Measurements from ENCODE around the gene TTC27. TPM values are rescaled to one million over a fixed set of nuclear protein-coding genes. Genes with fewer than 3 reads are reported as not detected.

Gene TTC27
- total RNA-seq, 4 donors from 2014 or later: 11.0 to 16.4 (median 11.3) TPM

GRCh38 chr2:32680942-32681341, 53.1 kb downstream of the TTC27 start:
- no peak overlapping the region for H3K4me3 ChIP-seq (ENCODE audit: low read depth, poor library complexity, severe bottlenecking)
- WGBS, 2 donors: 62 to 70% methylated on average over 4 of the region's 4 CpGs
- intact Hi-C loops (cut with DNase I; ENCODE audit: low total_unique reads): no loop called here
- no peak for DNase-seq (ENCODE audit: low spot score in 2 of 2)
- TF ChIP-seq POLR2A (IDR thresholded peaks at IDR 0.05) (no peak), CTCF (IDR thresholded peaks at IDR 0.05) (no peak)

GRCh38 chr2:32683520-32684086, 55.8 kb downstream of the TTC27 start:
- no peak for DNase-seq (ENCODE audit: low spot score in 2 of 2)
- H3K4me3 ChIP-seq (ENCODE audit: low read depth, poor library complexity, severe bottlenecking): no peak overlapping the region
- WGBS, 2 donors: 95% methylated on average over 5 of the region's 5 CpGs
- TF ChIP-seq CTCF (IDR thresholded peaks at IDR 0.05) (no peak), POLR2A (IDR thresholded peaks at IDR 0.05) (no peak)
- intact Hi-C loops (cut with DNase I; ENCODE audit: low total_unique reads): no loop called here

GRCh38 chr2:32688541-32688940, 60.7 kb downstream of the TTC27 start:
- H3K4me3 ChIP-seq (ENCODE audit: low read depth, poor library complexity, severe bottlenecking): no peak overlapping the region
- DNase-seq (ENCODE audit: low spot score in 2 of 2): no peak
- TF ChIP-seq POLR2A (IDR thresholded peaks at IDR 0.05) (no peak), CTCF (IDR thresholded peaks at IDR 0.05) (no peak)
- intact Hi-C loops (cut with DNase I; ENCODE audit: low total_unique reads): no loop called here

GRCh38 chr2:32691678-32692077, 63.8 kb downstream of the TTC27 start:
- no peak for DNase-seq (ENCODE audit: low spot score in 2 of 2)
- no peak overlapping the region for H3K4me3 ChIP-seq (ENCODE audit: low read depth, poor library complexity, severe bottlenecking)
- intact Hi-C loops (cut with DNase I; ENCODE audit: low total_unique reads): no loop called here
- TF ChIP-seq POLR2A (IDR thresholded peaks at IDR 0.05): no peak
- no peak for TF ChIP-seq CTCF (IDR thresholded peaks at IDR 0.05)

GRCh38 chr2:32696439-32696838, 68.6 kb downstream of the TTC27 start:
- H3K4me3 ChIP-seq (ENCODE audit: low read depth, poor library complexity, severe bottlenecking): no peak overlapping the region
- TF ChIP-seq POLR2A (IDR thresholded peaks at IDR 0.05) (no peak), CTCF (IDR thresholded peaks at IDR 0.05) (no peak)
- DNase-seq (ENCODE audit: low spot score in 2 of 2): no peak
- intact Hi-C loops (cut with DNase I; ENCODE audit: low total_unique reads): no loop called here
- 82 to 85% methylated on average over 4 of the region's 4 CpGs for WGBS, 2 donors

GRCh38 chr2:32697156-32697555, 69.3 kb downstream of the TTC27 start:
- intact Hi-C loops (cut with DNase I; ENCODE audit: low total_unique reads): no loop called here
- no peak for TF ChIP-seq CTCF (IDR thresholded peaks at IDR 0.05)
- no peak for TF ChIP-seq POLR2A (IDR thresholded peaks at IDR 0.05)
- DNase-seq (ENCODE audit: low spot score in 2 of 2): no peak
- no peak overlapping the region for H3K4me3 ChIP-seq (ENCODE audit: low read depth, poor library complexity, severe bottlenecking)

Data from lower leg skin (tissue), 4 donors.